ENCODE results near the gene RGS7BP. TPM values are rescaled to one million over a fixed set of nuclear protein-coding genes. Genes with fewer than 3 reads are reported as not detected.

RGS7BP gene
- total and polyA plus RNA-seq, 2 experiments from 2014 or later = 3.3 to 5.4 TPM

DNA sequence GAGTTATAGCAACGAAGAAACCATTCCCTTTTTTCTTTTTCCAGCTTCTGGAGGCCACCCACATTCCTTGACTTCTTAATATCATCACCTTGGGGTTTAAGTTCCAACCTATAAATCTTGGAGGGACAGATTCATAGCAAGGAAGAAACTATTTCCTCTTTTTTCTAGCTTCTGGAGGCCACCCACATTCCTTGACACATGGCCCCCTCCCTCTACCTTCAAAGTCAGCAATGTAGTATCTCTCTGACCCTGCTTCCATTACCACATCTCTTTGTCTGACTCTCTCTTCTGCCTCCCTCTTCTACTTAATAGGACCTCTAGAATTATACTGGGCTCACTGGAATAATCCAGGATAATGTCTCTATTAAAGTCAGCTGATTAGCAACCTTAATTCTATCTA, 149.8 kb downstream of the RGS7BP start (continued):
- TF ChIP-seq, protein P1, sequence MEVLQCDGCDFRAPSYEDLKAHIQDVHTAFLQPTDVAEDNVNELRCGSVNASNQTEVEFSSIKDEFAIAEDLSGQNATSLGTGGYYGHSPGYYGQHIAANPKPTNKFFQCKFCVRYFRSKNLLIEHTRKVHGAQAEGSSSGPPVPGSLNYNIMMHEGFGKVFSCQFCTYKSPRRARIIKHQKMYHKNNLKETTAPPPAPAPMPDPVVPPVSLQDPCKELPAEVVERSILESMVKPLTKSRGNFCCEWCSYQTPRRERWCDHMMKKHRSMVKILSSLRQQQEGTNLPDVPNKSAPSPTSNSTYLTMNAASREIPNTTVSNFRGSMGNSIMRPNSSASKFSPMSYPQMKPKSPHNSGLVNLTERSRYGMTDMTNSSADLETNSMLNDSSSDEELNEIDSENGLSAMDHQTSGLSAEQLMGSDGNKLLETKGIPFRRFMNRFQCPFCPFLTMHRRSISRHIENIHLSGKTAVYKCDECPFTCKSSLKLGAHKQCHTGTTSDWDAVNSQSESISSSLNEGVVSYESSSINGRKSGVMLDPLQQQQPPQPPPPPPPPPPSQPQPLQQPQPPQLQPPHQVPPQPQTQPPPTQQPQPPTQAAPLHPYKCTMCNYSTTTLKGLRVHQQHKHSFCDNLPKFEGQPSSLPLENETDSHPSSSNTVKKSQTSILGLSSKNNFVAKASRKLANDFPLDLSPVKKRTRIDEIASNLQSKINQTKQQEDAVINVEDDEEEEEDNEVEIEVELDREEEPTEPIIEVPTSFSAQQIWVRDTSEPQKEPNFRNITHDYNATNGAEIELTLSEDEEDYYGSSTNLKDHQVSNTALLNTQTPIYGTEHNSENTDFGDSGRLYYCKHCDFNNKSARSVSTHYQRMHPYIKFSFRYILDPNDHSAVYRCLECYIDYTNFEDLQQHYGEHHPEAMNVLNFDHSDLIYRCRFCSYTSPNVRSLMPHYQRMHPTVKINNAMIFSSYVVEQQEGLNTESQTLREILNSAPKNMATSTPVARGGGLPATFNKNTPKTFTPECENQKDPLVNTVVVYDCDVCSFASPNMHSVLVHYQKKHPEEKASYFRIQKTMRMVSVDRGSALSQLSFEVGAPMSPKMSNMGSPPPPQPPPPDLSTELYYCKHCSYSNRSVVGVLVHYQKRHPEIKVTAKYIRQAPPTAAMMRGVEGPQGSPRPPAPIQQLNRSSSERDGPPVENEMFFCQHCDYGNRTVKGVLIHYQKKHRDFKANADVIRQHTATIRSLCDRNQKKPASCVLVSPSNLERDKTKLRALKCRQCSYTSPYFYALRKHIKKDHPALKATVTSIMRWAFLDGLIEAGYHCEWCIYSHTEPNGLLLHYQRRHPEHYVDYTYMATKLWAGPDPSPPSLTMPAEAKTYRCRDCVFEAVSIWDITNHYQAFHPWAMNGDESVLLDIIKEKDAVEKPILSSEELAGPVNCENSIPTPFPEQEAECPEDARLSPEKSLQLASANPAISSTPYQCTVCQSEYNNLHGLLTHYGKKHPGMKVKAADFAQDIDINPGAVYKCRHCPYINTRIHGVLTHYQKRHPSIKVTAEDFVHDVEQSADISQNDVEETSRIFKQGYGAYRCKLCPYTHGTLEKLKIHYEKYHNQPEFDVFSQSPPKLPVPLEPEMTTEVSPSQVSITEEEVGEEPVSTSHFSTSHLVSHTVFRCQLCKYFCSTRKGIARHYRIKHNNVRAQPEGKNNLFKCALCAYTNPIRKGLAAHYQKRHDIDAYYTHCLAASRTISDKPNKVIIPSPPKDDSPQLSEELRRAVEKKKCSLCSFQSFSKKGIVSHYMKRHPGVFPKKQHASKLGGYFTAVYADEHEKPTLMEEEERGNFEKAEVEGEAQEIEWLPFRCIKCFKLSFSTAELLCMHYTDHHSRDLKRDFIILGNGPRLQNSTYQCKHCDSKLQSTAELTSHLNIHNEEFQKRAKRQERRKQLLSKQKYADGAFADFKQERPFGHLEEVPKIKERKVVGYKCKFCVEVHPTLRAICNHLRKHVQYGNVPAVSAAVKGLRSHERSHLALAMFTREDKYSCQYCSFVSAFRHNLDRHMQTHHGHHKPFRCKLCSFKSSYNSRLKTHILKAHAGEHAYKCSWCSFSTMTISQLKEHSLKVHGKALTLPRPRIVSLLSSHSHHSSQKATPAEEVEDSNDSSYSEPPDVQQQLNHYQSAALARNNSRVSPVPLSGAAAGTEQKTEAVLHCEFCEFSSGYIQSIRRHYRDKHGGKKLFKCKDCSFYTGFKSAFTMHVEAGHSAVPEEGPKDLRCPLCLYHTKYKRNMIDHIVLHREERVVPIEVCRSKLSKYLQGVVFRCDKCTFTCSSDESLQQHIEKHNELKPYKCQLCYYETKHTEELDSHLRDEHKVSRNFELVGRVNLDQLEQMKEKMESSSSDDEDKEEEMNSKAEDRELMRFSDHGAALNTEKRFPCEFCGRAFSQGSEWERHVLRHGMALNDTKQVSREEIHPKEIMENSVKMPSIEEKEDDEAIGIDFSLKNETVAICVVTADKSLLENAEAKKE (CRISPR knock-in tag; IDR thresholded peaks at IDR 0.05) = no peak
- TF ChIP-seq JUNB (IDR thresholded peaks at IDR 0.05; ENCODE audit: unreplicated experiment) (no peak), CREB1 (CRISPR knock-in tag; IDR thresholded peaks at IDR 0.05; ENCODE audit: low read depth) (no peak), POLR2AphosphoS5 (IDR thresholded peaks at IDR 0.05; ENCODE audit: low read depth) (no peak), ZNF114 (CRISPR knock-in tag; IDR thresholded peaks at IDR 0.05) (no peak)
- TF ChIP-seq, protein P2, sequence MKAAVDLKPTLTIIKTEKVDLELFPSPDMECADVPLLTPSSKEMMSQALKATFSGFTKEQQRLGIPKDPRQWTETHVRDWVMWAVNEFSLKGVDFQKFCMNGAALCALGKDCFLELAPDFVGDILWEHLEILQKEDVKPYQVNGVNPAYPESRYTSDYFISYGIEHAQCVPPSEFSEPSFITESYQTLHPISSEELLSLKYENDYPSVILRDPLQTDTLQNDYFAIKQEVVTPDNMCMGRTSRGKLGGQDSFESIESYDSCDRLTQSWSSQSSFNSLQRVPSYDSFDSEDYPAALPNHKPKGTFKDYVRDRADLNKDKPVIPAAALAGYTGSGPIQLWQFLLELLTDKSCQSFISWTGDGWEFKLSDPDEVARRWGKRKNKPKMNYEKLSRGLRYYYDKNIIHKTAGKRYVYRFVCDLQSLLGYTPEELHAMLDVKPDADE (IDR thresholded peaks at IDR 0.05) = no peak
- TF ChIP-seq, protein P3, sequence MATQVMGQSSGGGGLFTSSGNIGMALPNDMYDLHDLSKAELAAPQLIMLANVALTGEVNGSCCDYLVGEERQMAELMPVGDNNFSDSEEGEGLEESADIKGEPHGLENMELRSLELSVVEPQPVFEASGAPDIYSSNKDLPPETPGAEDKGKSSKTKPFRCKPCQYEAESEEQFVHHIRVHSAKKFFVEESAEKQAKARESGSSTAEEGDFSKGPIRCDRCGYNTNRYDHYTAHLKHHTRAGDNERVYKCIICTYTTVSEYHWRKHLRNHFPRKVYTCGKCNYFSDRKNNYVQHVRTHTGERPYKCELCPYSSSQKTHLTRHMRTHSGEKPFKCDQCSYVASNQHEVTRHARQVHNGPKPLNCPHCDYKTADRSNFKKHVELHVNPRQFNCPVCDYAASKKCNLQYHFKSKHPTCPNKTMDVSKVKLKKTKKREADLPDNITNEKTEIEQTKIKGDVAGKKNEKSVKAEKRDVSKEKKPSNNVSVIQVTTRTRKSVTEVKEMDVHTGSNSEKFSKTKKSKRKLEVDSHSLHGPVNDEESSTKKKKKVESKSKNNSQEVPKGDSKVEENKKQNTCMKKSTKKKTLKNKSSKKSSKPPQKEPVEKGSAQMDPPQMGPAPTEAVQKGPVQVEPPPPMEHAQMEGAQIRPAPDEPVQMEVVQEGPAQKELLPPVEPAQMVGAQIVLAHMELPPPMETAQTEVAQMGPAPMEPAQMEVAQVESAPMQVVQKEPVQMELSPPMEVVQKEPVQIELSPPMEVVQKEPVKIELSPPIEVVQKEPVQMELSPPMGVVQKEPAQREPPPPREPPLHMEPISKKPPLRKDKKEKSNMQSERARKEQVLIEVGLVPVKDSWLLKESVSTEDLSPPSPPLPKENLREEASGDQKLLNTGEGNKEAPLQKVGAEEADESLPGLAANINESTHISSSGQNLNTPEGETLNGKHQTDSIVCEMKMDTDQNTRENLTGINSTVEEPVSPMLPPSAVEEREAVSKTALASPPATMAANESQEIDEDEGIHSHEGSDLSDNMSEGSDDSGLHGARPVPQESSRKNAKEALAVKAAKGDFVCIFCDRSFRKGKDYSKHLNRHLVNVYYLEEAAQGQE (IDR thresholded peaks at IDR 0.05; ENCODE audit: unreplicated experiment) = no peak

Measured in GM23338 (cell line).